Vagina (tissue), 2 donors: ENCODE results near the gene ERFE.

ENCODE experiments used
- CTCF ChIP-seq, 3 experiments: fragments of 450-650 bp in 2 of 3; fragments of 200-600 bp in 1 of 3; sonication (generic) in 1 of 3; IDR thresholded peaks; one replicate each; pipeline ENCODE4 v1.5.1; 2017 to 2019; ENCODE audit warnings: antibody characterized with exemption in 3 of 3, mild to moderate bottlenecking in 2 of 3, moderate library complexity in 2 of 3
- POLR2A ChIP-seq, 2 donors: fragments of 450-650 bp; IDR thresholded peaks; one replicate each; pipeline ENCODE4 v1.6.1; 2017; ENCODE audit warnings: antibody characterized with exemption in 2 of 2, mild to moderate bottlenecking in 2 of 2, moderate library complexity in 2 of 2

GRCh38 chr2:238173692-238174091 is 14.9 kb downstream of the ERFE start:
- TF ChIP-seq CTCF (IDR thresholded peaks at IDR 0.05) (no peak), POLR2A (IDR thresholded peaks at IDR 0.05) (no peak)
